ENCODE results near the gene JMJD7.
A peak's percentile ranks its signal among the peaks of the same experiment; 100 is the strongest.

The JMJD7 gene

GRCh38 chr15:41866872-41867579 is 39.1 kb downstream of the JMJD7 start:
- no peak for DNase-seq (ENCODE audit: low spot score)

DNA sequence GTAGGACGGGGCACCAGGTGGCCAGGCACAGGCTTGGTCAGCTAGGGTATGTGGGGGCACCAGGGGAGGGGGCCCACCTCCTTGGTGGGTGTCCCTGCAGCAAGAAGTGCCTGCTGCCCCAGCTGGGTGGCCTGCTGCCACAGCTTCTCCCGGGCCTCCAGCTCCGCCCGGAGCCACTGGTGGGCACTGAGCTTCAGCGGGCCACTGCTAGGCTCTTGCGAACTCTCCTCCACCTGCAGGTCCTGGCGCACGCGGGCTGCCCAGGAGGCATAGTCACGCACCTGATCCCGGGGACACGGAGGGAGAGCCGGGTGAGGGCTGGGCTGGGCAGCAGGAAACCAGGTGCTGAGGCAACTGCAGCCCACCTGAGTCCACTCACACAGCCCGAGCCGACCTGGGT is 40.4 kb downstream of the JMJD7 start:
- no peak for DNase-seq (ENCODE audit: low spot score)

DNA sequence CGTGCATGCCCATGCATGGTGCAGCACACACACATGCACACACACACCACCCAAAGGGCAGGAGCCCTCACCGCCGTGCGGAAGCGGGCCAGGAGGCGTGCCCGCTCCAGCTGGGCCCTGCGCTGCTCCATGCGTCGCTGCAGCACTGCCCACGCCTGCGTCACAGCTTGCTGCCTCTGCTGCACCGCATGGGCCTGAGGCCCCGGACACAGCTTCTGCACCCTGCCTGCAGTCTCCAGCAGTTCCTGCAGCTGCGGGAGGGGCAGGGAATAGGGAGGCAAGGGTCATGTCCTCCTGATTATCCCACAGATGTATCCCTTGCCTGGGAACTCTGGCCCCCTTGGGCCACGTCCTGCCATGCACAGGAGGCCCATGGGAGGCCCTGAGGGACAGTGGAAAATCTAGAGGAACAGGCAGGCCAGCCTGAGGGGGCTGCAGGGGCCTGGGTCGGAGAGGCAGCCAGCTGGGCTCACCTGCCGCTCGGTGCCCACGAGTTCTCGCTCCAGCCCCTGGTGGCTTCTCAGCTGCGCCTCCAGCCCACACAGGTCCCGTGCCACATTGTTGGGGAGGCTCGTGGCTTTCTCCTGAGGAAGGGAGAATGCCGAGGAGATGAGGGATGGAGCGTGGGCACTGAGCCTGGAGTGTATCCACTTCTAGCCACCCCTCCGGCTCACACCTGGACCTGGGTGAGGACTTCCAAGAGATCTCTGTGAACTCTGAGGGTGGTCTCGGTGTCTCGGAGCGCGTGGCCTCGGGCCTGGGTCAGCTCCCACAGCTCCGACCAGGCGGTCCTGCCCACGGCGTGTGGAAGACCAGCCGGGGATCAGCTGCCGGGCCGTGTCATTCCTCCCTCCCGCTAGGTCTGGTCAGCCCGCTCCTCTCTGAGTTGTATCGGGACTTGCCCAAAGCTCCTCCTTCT is 42.1 kb downstream of the JMJD7 start:
- no peak for DNase-seq (ENCODE audit: low spot score)

- no peak for DNase-seq (ENCODE audit: low spot score)
Measured at GRCh38 chr15:41870689-41871081, 42.8 kb downstream of the JMJD7 start.

DNA sequence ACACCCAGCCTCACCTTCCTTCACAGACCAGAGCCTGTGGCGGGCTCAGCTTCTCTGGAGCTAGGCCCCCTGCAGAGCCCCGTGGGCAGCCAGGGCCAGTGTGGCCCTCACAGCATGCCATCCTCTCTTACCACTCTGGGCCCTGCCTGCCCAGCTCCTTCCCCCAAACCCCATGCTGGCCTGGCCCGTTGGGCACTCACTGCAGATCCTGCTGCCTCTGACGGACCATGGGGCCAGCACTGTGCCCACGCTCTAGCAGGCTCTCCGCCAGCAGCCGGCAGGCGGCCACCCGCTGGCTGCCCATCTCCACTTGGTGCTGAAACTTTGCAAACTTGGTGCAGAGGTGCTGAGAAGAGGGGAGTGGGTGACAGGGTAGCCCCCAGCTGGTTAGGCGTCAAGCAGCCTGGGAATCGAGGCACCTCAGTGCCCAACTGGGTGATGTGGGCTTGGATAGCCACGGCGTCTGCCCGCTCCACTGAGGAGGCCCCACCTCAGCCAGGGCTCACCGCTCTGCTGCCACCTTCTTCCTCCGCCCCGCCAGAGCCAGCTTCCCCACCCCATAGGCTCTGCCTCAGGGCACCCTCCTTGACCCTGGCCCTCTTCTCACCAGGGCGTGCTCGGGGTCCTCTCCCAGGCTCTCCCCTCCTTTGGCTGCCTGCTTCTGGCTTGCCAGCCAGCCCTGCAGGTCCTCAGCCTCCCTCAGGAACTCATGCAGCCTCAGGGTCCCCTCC is 43.4 kb downstream of the JMJD7 start:
- no peak for DNase-seq (ENCODE audit: low spot score)

GRCh38 chr15:41872166-41872747 is 44.4 kb downstream of the JMJD7 start:
- no peak for DNase-seq (ENCODE audit: low spot score)

DNA sequence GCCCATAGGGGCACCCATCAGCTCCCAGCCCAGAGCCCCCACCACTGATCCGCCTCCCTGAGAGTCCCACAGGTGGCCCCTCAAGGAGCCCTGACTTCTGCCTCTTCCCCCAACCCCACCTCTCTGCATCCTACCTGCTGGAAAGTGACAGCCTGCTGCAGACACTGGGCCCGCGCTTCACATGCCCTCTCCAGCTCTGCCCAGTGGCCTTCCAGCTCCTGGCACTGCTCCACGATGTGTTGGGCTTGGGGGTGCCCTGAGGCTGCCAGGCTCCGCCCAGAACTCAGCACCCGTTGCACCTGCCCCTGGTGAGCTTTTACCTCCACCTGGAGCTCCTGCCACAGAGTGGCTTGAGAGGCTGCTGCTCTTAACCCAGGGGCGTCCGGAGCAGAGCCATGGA is 45.8 kb downstream of the JMJD7 start:
- no peak for DNase-seq (ENCODE audit: low spot score)

GRCh38 chr15:41874736-41875135 is 46.8 kb downstream of the JMJD7 start:
- DNase-seq (ENCODE audit: low spot score), result no peak

- DNase-seq (ENCODE audit: low spot score), result no peak
Measured at GRCh38 chr15:41876007-41876406, 48.1 kb downstream of the JMJD7 start.

DNA sequence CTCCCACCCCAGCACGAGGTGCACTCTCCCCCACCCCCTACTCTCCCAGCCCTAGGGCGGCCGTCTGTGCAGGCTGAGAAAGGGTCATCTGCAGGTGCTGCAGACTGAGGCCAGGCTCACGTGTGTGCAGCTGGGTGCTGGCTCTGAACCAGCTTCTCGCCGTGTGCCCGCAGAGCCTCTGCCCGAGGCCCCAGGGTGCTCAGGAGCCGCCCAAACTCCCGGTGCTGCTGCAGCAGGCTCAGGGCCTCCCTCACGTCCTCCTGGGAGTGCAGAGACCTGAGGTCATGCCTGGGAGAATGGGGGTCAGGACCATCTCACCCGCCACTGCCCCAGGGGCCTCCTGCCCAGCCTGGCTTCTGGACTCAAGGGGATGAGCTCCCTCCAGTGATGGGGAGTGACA is 48.8 kb downstream of the JMJD7 start:
- DNase-seq (ENCODE audit: low spot score), result no peak

- no peak for DNase-seq (ENCODE audit: low spot score)
Measured at GRCh38 chr15:41877631-41878354, 49.9 kb downstream of the JMJD7 start.

DNA sequence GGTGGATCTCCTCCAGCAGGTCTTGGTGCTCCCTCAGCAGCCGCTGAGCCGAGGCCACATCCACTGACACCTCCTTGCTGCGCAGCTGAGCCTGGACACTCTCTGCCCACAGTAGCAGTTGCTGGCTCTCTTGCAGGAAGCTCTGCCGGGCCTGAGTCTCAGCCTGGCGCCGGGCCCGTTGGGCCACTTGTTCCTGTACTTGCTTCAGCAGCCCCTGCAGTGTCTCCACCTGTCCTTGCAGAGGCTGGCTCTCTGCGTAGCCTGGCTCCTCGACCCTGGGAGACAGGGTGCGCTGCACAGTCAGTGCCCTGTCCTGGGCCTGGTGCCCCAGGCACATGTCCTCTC is 50.4 kb downstream of the JMJD7 start:
- DNase-seq (ENCODE audit: low spot score), result peak; percentile 97

DNA sequence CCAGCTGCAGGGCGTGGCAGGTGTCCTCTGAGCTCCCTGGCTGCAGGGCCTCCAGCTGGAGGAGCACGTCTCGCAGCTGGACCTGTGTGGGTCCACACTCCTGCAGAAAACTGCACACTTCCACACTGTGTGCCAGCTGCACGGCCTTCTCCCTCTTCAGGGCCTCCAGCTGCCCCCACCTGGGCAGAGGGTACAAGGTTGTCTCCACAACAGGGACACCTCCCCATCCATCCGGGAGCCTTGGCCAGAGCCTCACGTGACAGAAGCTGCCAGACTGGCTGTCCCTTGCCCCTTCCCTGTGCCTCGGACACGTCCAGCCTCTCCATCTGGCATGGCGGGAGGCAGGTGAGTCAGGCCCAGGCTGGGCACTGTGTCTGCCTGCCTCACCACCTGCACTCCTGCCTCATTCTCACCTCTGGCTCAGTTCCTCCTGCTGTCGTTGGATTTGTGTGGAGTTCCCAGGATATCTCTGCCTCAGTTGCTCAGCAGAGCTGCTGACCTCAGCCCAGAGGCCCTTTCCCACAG is 51.5 kb downstream of the JMJD7 start:
- DNase-seq (ENCODE audit: low spot score), result peak; percentile 63

DNA sequence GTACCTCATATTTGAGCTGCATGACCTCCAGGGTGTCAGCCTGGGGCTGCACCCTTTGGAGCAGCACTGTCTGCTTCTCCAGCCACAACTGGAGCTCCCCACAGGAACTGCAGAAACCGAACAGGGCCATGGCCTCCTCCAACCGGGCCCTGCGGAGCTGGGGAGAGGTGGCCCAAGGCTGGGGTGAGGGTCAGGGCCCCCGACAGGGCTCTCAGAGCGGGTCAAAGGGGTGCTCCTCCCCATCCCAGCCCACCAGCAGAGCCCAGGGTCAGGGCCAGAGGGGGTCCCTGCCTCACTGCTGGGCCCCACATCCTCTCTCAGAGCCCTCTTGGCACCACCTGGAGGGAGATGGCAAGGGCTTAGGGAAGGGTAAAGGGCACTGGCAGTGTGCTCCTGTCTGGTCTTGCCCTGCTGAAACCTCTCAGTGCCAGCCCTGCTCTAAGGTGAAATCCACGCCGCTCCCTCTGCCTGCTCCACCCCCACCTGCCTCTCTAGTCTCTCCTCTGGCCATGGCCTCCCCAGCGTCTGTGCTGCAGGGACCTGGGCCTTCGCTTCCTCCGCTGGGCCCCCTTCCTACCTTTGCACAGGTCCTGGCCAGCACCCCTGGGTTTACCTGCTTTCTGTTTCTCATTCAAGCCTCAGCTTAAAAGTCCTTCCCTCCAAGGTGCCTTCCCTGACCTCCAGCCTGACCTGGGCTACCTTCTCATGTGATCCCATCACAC is 52.4 kb downstream of the JMJD7 start:
- no peak for DNase-seq (ENCODE audit: low spot score)

GRCh38 chr15:41881086-41881485 is 53.2 kb downstream of the JMJD7 start:
- DNase-seq (ENCODE audit: low spot score), result no peak

- peak; percentile 56 for DNase-seq (ENCODE audit: low spot score)
Measured at GRCh38 chr15:41881550-41881919, 53.6 kb downstream of the JMJD7 start.

DNA sequence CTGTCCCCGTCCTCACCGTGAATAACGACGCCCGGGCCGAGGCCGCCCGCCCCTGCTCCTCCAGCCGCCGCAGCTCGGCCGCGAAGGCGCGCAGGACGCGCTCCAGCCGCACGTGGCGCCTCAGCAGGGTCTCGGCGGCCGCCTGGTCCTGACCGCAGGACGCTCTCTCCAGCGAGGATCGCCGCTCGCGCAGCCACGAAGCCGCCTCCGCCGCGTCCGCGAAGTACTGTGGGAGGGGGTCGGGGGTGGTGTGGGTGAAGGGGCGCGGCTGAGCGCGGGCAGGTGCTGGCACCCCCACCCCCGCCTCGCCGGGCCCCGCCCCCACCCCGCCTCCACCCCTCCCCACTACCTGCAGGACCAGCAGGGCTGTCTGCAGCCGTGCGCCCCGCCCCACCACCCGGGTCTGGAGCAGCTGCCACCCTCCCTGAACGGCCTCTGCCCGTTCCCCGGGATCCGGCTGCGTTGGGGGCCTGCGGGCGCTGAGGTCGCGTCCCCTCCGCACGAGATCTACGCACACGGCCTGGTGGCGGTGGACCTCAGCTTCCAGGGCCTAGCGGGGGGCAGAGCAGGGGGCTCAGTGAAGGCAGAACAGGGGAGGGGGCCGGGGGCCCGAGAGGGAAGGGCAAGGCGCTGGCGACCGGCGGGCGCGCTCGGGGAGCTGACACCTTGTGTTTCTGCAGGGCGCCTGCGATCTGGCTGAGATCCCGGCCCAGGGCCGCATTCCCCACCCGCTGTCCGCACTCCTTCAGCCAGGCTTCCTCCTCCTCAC is 54.2 kb downstream of the JMJD7 start:
- DNase-seq (ENCODE audit: low spot score), result peak; percentile 47

DNA sequence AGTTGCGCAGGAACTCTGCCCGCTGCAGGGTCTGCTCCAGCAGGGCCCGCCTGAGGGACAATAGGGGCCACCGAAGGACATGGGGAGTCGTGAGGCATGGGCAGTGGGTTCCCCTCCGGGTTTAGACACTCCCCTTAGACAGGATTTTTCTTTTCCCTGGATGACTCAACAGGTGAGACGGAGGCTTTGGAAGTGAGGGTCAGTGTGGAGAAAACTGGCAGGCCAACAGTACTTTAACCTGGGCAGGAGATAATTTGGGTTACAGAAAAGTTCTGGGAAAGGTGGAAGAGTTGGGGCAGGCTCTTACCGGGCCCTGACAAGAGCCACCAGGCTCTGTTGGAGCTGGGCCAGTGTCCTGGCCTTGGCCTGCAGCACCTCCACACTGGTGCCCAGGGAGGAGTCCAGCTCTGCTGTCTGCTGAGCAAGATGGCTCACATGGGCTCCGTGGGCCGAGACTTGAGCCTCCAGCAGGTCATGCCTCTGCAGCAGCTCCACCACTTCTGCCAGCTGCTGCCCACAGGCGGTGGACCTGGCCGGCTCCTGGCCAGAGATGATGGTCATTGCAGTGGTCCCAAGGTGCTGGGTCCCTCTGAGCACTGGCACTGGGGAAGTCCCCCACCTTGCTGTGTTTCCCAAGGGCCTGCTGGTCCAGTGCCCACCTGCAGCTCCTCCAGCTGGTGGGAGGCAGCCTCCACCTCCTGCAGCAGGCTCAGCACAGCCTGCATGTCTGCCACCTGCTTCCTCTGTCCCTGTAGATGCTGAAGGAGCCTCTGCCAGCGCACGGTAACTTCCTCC is 55.0 kb downstream of the JMJD7 start:
- no peak for DNase-seq (ENCODE audit: low spot score)

DNA sequence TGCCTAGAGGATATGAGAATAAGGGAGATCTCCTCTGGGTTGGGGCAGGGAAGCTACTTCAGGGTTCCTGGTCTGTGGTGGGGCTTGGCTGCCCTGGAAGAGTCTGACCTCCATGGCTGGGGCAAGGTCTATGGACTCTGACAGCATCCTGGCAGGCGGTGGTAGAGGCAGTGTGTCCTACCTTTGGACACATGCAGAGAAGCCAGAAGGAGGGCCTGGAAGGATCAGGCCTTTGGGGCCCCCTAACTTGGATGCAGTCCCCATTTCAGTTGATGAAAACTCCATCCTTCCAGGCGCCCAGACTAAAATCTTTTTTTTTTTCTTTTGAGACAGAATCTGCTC is 55.6 kb downstream of the JMJD7 start:
- peak; percentile 47 for DNase-seq (ENCODE audit: low spot score)

All from cerebellar cortex (tissue), 1 donor.